Ishikawa (cell line): ENCODE data around the gene EML3.

Experiments used
- CEBPB ChIP-seq: IDR thresholded peaks from 2 replicates; pipeline ENCODE4 v1.6.1; 2012
- CREB1 ChIP-seq: IDR thresholded peaks from 2 replicates; pipeline ENCODE4 v1.6.1; 2012; ENCODE audit warnings: low read depth
- EGR1 ChIP-seq: IDR thresholded peaks from 2 replicates; pipeline ENCODE4 v1.6.1; 2012
- EP300 ChIP-seq: IDR thresholded peaks from 2 replicates; pipeline ENCODE4 v1.6.1; 2012; ENCODE audit warnings: borderline replicate concordance
- FOXM1 ChIP-seq: IDR thresholded peaks from 2 replicates; pipeline ENCODE4 v1.6.1; 2012; ENCODE audit warnings: low read depth, borderline replicate concordance
- NFIC ChIP-seq: IDR thresholded peaks from 2 replicates; pipeline ENCODE4 v1.6.1; 2012
- RAD21 ChIP-seq: IDR thresholded peaks from 2 replicates; pipeline ENCODE4 v1.6.1; 2012; ENCODE audit warnings: low read depth
- TAF1 ChIP-seq: IDR thresholded peaks from 2 replicates; pipeline ENCODE4 v1.6.1; 2012; ENCODE audit warnings: low read depth, mild to moderate bottlenecking
- TEAD4 ChIP-seq: IDR thresholded peaks from 2 replicates; pipeline ENCODE4 v1.6.1; 2012
- ZBTB7A ChIP-seq: IDR thresholded peaks from 2 replicates; pipeline ENCODE4 v1.6.1; 2012; ENCODE audit warnings: low read depth
- TF ChIP-seq, protein P1 (sequence below): IDR thresholded peaks from 2 replicates; pipeline ENCODE4 v1.6.1; 2012
- TF ChIP-seq, protein P2 (sequence below): IDR thresholded peaks from 2 replicates; pipeline ENCODE4 v1.6.1; 2012
- TF ChIP-seq, protein P3 (sequence below): IDR thresholded peaks from 2 replicates; pipeline ENCODE4 v1.6.1; 2012; ENCODE audit warnings: low read depth, mild to moderate bottlenecking

DNA sequence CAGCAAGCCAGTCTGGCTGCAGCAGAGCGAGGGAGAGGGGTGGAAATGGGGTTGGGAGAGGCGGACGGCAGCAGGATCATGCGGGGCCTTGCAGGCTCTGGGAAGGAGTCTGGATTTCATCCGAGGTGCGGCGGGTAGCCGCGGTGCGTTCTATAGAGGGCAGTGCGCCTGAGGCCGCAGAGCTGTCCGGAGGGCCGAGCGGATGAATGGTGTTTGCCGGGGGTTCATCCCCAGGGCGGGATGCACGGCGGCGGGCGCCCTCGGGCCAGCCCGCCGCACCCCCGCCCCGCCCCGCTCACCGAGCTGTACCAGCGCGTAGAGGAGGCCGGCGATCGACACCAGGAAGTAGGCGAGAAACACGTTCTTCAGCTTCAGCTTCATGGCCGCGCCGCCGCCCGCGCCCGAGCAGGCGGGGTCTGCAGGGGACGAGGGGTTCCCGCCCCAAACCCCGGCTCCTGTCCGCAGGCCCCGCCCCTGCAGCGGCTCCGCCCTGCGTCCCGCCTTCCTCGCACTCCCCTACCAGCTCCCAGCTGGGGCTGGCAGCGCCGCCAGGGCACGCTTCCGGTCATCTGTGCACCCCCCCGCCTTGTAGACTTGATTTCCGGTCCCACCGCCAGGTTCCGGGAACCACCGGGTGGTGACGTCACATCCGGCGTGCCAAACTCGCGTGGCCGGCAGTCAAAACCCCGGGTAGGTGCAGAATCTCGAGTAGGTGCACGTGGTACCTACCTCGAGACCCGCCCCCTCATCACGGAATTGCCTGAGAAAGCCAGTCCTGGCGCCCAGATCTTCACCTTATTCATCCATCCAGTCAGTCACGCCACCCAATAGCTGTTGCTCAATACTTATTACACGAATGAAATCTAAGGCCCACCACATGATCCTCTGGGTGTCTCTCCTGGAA lies 9.2 kb upstream of the EML3 start, which contains the start of gene B3GAT3:
- TF ChIP-seq ZBTB7A, result no peak
- TF ChIP-seq EGR1, result no peak
- TF ChIP-seq, protein P1, sequence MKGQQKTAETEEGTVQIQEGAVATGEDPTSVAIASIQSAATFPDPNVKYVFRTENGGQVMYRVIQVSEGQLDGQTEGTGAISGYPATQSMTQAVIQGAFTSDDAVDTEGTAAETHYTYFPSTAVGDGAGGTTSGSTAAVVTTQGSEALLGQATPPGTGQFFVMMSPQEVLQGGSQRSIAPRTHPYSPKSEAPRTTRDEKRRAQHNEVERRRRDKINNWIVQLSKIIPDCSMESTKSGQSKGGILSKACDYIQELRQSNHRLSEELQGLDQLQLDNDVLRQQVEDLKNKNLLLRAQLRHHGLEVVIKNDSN, result peak; percentile 82
- TF ChIP-seq TEAD4, result no peak
- TF ChIP-seq RAD21, result no peak
- TF ChIP-seq EP300, result no peak
- peak; percentile 53; the same call in 1 of the 2 replicates for TF ChIP-seq TAF1
- TF ChIP-seq, protein P2, sequence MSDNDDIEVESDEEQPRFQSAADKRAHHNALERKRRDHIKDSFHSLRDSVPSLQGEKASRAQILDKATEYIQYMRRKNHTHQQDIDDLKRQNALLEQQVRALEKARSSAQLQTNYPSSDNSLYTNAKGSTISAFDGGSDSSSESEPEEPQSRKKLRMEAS, result peak; percentile 99
- TF ChIP-seq CEBPB, result peak; percentile 86
- peak; percentile 57; the same call in 1 of the 2 replicates for TF ChIP-seq NFIC
- TF ChIP-seq CREB1, result peak; percentile 66; the same call in 1 of the 2 replicates
- no peak for TF ChIP-seq FOXM1
- TF ChIP-seq, protein P3, sequence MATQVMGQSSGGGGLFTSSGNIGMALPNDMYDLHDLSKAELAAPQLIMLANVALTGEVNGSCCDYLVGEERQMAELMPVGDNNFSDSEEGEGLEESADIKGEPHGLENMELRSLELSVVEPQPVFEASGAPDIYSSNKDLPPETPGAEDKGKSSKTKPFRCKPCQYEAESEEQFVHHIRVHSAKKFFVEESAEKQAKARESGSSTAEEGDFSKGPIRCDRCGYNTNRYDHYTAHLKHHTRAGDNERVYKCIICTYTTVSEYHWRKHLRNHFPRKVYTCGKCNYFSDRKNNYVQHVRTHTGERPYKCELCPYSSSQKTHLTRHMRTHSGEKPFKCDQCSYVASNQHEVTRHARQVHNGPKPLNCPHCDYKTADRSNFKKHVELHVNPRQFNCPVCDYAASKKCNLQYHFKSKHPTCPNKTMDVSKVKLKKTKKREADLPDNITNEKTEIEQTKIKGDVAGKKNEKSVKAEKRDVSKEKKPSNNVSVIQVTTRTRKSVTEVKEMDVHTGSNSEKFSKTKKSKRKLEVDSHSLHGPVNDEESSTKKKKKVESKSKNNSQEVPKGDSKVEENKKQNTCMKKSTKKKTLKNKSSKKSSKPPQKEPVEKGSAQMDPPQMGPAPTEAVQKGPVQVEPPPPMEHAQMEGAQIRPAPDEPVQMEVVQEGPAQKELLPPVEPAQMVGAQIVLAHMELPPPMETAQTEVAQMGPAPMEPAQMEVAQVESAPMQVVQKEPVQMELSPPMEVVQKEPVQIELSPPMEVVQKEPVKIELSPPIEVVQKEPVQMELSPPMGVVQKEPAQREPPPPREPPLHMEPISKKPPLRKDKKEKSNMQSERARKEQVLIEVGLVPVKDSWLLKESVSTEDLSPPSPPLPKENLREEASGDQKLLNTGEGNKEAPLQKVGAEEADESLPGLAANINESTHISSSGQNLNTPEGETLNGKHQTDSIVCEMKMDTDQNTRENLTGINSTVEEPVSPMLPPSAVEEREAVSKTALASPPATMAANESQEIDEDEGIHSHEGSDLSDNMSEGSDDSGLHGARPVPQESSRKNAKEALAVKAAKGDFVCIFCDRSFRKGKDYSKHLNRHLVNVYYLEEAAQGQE, result no peak
